HepG2 (cell line): ENCODE measurements around the gene RAB14. TPM values are rescaled to one million over a fixed set of nuclear protein-coding genes. Genes with fewer than 3 reads are reported as not detected.

Source experiments
- ATAC-seq: fragments of 200-7000 bp; cut with Tn5 transposase; 3 replicates; pipeline ENCODE4 v1.9.1; 2020; ENCODE audit warnings: mild to moderate bottlenecking, moderate library complexity
- BruUV-seq: library from RNA; stranded (reverse); fragments of 400-500 nt; replicated peaks from 2 replicates; lab custom pipeline; 2021; lab: Mats Ljungman, UMichigan
- CTCF ChIA-PET: fragments of 300-600 bp; formaldehyde crosslinking; extraction: SDS; loops from one replicate; lab custom pipeline; 2021; ENCODE audit warnings: low total read pairs, inconsistent platforms, low intra/inter-chr PET ratio; lab: Yijun Ruan, JAX
- POLR2A ChIA-PET: fragments of 350-600 bp; sonication (Branson Sonifier 250); formaldehyde crosslinking; loops from one replicate; lab custom pipeline; 2020; ENCODE audit warnings: antibody characterized with exemption, inconsistent platforms; lab: Yijun Ruan, JAX
- DNase-seq: peaks from one replicate; pipeline ENCODE4 v3.0.0-alpha.2; 2015; ENCODE audit warnings: low spot score
- FAIRE-seq: peaks from 3 replicates; lab custom pipeline; 2011; peaks lifted over from hg19 to GRCh38; lab: Jason Lieb, UNC
- H2AFZ ChIP-seq: one replicate; pipeline ENCODE4 v1.6.1; 2011; ENCODE audit warnings: low read length, inconsistent platforms
- H3K27ac ChIP-seq: fragments of 300-600 bp; 3 replicates; pipeline ENCODE4 v1.8.0; 2011; ENCODE audit warnings: mixed run types, mild to moderate bottlenecking, mixed read lengths, low read length, inconsistent platforms; ENCODE audit not compliant: insufficient read depth; ENCODE audit errors: extremely low read length
- H3K27me3 ChIP-seq, 2 experiments: fragments of 200-600 bp in 1 of 2; 2 replicates in 1 of 2; 3 replicates in 1 of 2; pipeline versions ENCODE4 v1.6.0 to v1.8.0; 2011; ENCODE audit warnings: low read length in 2 of 2, mild to moderate bottlenecking in 2 of 2, moderate library complexity in 2 of 2, inconsistent platforms in 1 of 2; ENCODE audit not compliant: insufficient read depth in 2 of 2, control insufficient read depth in 1 of 2
- H3K36me3 ChIP-seq, 2 experiments: fragments of 200-600 bp in 1 of 2; replicated peaks in 1 of 2; 2 replicates in 1 of 2; 3 replicates in 1 of 2; pipeline versions ENCODE4 v1.5.1 to v1.8.0; 2011; ENCODE audit warnings: low read length in 2 of 2, inconsistent platforms in 1 of 2; ENCODE audit not compliant: insufficient read depth in 2 of 2, control insufficient read depth in 1 of 2
- H3K4me1 ChIP-seq: 2 replicates; pipeline ENCODE4 v1.5.1; 2012; ENCODE audit warnings: low read length, inconsistent platforms; ENCODE audit not compliant: insufficient read depth
- H3K4me2 ChIP-seq: 2 replicates; pipeline ENCODE4 v1.6.0; 2011; ENCODE audit warnings: low read depth, low read length, inconsistent platforms
- H3K4me3 ChIP-seq, 3 experiments: fragments of 200-600 bp in 1 of 3; sonication (generic), shearing (Covaris generic) in 1 of 3; replicated peaks in 1 of 3; 2 replicates each; pipeline ENCODE4 v1.5.1; 2011 to 2016; ENCODE audit warnings: low read length in 3 of 3, inconsistent platforms in 2 of 3, low read depth in 2 of 3, mild to moderate bottlenecking in 2 of 3, control low read depth in 1 of 3, mixed read lengths in 1 of 3; ENCODE audit not compliant: insufficient read depth in 1 of 3
- H3K79me2 ChIP-seq: one replicate; pipeline ENCODE4 v1.6.1; 2011; ENCODE audit warnings: low read length, inconsistent platforms; ENCODE audit not compliant: insufficient read depth
- H3K9ac ChIP-seq: 2 replicates; pipeline ENCODE4 v1.6.0; 2011; ENCODE audit warnings: mild to moderate bottlenecking, low read depth, low read length, inconsistent platforms; ENCODE audit not compliant: insufficient read depth
- H3K9me3 ChIP-seq: 2 replicates; pipeline ENCODE4 v1.5.1; 2012; ENCODE audit warnings: mild to moderate bottlenecking, low read length
- H4K20me1 ChIP-seq: 2 replicates; pipeline ENCODE4 v1.6.0; 2011; ENCODE audit warnings: inconsistent platforms, mild to moderate bottlenecking, low read length, moderate library complexity; ENCODE audit not compliant: insufficient read depth
- ARID2 ChIP-seq: sonication (generic); formaldehyde crosslinking; IDR thresholded peaks from 2 replicates; pipeline ENCODE4 v1.8.1; 2022; ENCODE audit warnings: mild to moderate bottlenecking, missing genetic modification reagents, borderline replicate concordance
- ARNT2 ChIP-seq: sonication (generic); formaldehyde crosslinking; IDR thresholded peaks from 2 replicates; pipeline ENCODE4 v1.8.0; 2022; ENCODE audit warnings: mild to moderate bottlenecking, low read depth, missing genetic modification reagents, moderate library complexity
- ATF7 ChIP-seq, 2 experiments: fragments of 450-650 bp in 1 of 2; sonication (generic) in 1 of 2; formaldehyde crosslinking in 1 of 2; IDR thresholded peaks; 2 replicates each; pipeline versions ENCODE4 v1.4.0 to v1.6.1; 2016 to 2020; ENCODE audit warnings: antibody characterized with exemption in 1 of 2, mild to moderate bottlenecking in 1 of 2, missing genetic modification reagents in 1 of 2
- BCL6 ChIP-seq: IDR thresholded peaks from 2 replicates; pipeline ENCODE4 v1.6.1; 2016; ENCODE audit warnings: missing genetic modification reagents, missing compliant biosample characterization
- CBX5 ChIP-seq: sonication (generic); formaldehyde crosslinking; IDR thresholded peaks from 2 replicates; pipeline ENCODE4 v1.4.0; 2020; ENCODE audit warnings: missing genetic modification reagents, borderline replicate concordance
- CCAR2 ChIP-seq: fragments of 200-400 bp; formaldehyde crosslinking; optimal IDR thresholded peaks from 2 replicates; pipeline ENCODE3; 2018; ENCODE audit warnings: low read depth, mild to moderate bottlenecking, low read length, moderate library complexity
- CENPX ChIP-seq: sonication (generic); formaldehyde crosslinking; IDR thresholded peaks from 2 replicates; pipeline ENCODE4 v1.9.0; 2021; ENCODE audit warnings: mild to moderate bottlenecking, missing genetic modification reagents, moderate library complexity
- FOXC1 ChIP-seq: sonication (generic); formaldehyde crosslinking; IDR thresholded peaks from 2 replicates; pipeline ENCODE4 v1.8.0; 2022; ENCODE audit warnings: mild to moderate bottlenecking, missing genetic modification reagents, borderline replicate concordance
- IKZF5 ChIP-seq: IDR thresholded peaks from 2 replicates; pipeline ENCODE4 v1.6.1; 2018; ENCODE audit warnings: missing genetic modification reagents, mild to moderate bottlenecking, missing compliant biosample characterization
- KDM6A ChIP-seq: IDR thresholded peaks from 2 replicates; pipeline ENCODE4 v1.6.1; 2016; ENCODE audit warnings: low read depth
- NR2F1 ChIP-seq, 2 experiments: fragments of 450-650 bp in 1 of 2; formaldehyde crosslinking in 1 of 2; IDR thresholded peaks; 2 replicates each; pipeline versions ENCODE4 v1.5.0 to v1.6.1; 2016 to 2020; ENCODE audit warnings: mild to moderate bottlenecking in 1 of 2, missing compliant biosample characterization in 1 of 2, missing genetic modification reagents in 1 of 2, moderate library complexity in 1 of 2
- ZEB1 ChIP-seq: IDR thresholded peaks from 2 replicates; pipeline ENCODE4 v1.6.1; 2012; ENCODE audit warnings: mild to moderate bottlenecking, low read depth, inconsistent platforms; ENCODE audit not compliant: insufficient replicate concordance
- ZKSCAN1 ChIP-seq: fragments of 150-350 bp; IDR thresholded peaks from 2 replicates; pipeline ENCODE4 v1.6.1; 2014; ENCODE audit warnings: low read length
- ZKSCAN8 ChIP-seq: IDR thresholded peaks from 2 replicates; pipeline ENCODE4 v1.6.1; 2016; ENCODE audit warnings: borderline replicate concordance, missing genetic modification reagents, missing compliant biosample characterization
- ZNF225 ChIP-seq: sonication (generic); formaldehyde crosslinking; IDR thresholded peaks from 2 replicates; pipeline ENCODE4 v1.4.0; 2020; ENCODE audit warnings: mild to moderate bottlenecking, missing genetic modification reagents
- ZNF230 ChIP-seq: sonication (generic); formaldehyde crosslinking; IDR thresholded peaks from 2 replicates; pipeline ENCODE4 v1.4.0; 2020; ENCODE audit warnings: mild to moderate bottlenecking, missing genetic modification reagents
- ZNF235 ChIP-seq: sonication (generic); formaldehyde crosslinking; IDR thresholded peaks from 2 replicates; pipeline ENCODE4 v1.8.1; 2023; ENCODE audit warnings: mild to moderate bottlenecking, missing genetic modification reagents, borderline replicate concordance
- ZNF337 ChIP-seq: sonication (generic); formaldehyde crosslinking; IDR thresholded peaks from 2 replicates; pipeline ENCODE4 v1.5.1; 2020; ENCODE audit warnings: missing genetic modification reagents, low read depth, mild to moderate bottlenecking, borderline replicate concordance
- ZNF432 ChIP-seq: sonication (generic); formaldehyde crosslinking; IDR thresholded peaks from 2 replicates; pipeline ENCODE4 v1.5.0; 2020; ENCODE audit warnings: missing genetic modification reagents, mild to moderate bottlenecking, borderline replicate concordance
- ZNF761 ChIP-seq: sonication (generic); formaldehyde crosslinking; conservative IDR thresholded peaks from 2 replicates; pipeline ENCODE4 v1.4.0; 2020; ENCODE audit warnings: mild to moderate bottlenecking, missing genetic modification reagents
- WGBS: methylation state at CpG from one replicate; pipeline ENCODE4 v1.1.6; 2017; ENCODE audit warnings: low lambda C conversion rate; 5-methylcytosine and 5-hydroxymethylcytosine counted together
- in situ Hi-C: cut with HindIII; loops from 2 replicates; pipeline ENCODE4 v1.10.0; 2017; ENCODE audit warnings: low pct_unique_long_range_greater_than_20kb; ENCODE audit not compliant: extremely low pct_ligation_motif_present
- intact Hi-C: fragments of 100-400 bp; cut with micrococcal nuclease; formaldehyde crosslinking; loops from one replicate; pipeline ENCODE4 v1.10.0; 2022; ENCODE audit not compliant: unreplicated experiment
- polyA plus RNA-seq, 8 experiments: library from polyadenylated mRNA; depleted of rRNA in 3 of 8; stranded (reverse) in 7 of 8; unstranded in 1 of 8; fragments of >200 nt; fragmentation: Illumina TruSeq in 4 of 8; extraction: Trizol in 4 of 8; gene quantifications; 2 replicates each; pipeline versions ENCODE4 v1.2.1 to v1.2.3, GENCODE V29; 2011 to 2016; ENCODE audit warnings: low read depth in 4 of 8, missing spikeins in 1 of 8, mixed read lengths in 1 of 8; ENCODE audit not compliant: insufficient read depth in 1 of 8
- total RNA-seq, 5 experiments: library from RNA; depleted of rRNA; stranded (reverse); fragments of >200 nt; fragmentation: Illumina TruSeq; extraction: Trizol; gene quantifications; 2 replicates each; pipeline ENCODE4 v1.2.3, GENCODE V29; 2016; ENCODE audit warnings: low read depth in 1 of 5

RAB14 gene
- total and polyA plus RNA-seq, 2 of the 13 experiments (the other 11 are each of a cell fraction or from before 2014, with no cell fraction given), result 17.4 to 19.3 TPM

DNA sequence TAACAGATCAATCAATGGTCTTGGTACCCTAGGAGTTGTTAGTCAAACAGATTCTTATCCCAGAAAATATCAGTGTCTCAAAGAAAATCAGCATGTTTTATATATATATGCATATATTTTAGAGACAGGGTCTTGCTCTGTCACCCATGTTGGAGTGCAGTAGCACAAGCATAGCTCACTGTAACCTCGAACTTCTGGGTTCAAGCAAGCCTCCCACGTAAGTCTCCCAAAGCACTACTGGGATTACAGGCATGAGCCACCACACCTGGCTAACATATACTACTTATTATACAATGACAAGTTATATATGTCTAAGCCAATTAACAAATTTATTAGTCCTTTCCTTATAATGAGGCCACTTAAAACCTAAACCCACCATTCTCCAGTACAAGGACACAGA, 10.4 kb downstream of the RAB14 start:
- no TSS peak for BruUV-seq
- Histone ChIP-seq H3K36me3 (peaks cover 1 to 4% of the 10 kb centered on the region in 2 experiments; a peak in 1 of 5 replicates), H3K4me2 (no peak overlapping the region), H2AFZ (no peak overlapping the region), H3K79me2 (peaks cover 96% of the 10 kb centered on the region), H3K9ac (no peak overlapping the region), H3K9me3 (no peaks in the 10 kb centered on the region), H3K4me3 (no peak overlapping the region), H3K27me3 (no peaks in the 10 kb centered on the region), H4K20me1 (peaks cover 31% of the 10 kb centered on the region), H3K27ac (no peak overlapping the region), H3K4me1 (peaks cover 70% of the 10 kb centered on the region)
- FAIRE-seq (no peak), ATAC-seq (no peak), DNase-seq (no peak)
- ChIA-PET CTCF (no interaction called here), POLR2A (no interaction called here)
- intact Hi-C loops (no loop called here), in situ Hi-C loops (no loop called here)
- TF ChIP-seq ZKSCAN1, result no peak
- no peak for TF ChIP-seq KDM6A (CRISPR knock-in tag)
- no peak for TF ChIP-seq ARNT2 (CRISPR knock-in tag)
- no peak for TF ChIP-seq ZKSCAN8 (CRISPR knock-in tag)
- no peak for TF ChIP-seq ZEB1
- no peak for TF ChIP-seq ZNF235 (CRISPR knock-in tag)
- TF ChIP-seq CBX5, result no peak
- TF ChIP-seq ATF7 (IDR thresholded peaks at IDR 0.05), result no peak
- no peak for TF ChIP-seq ATF7 (CRISPR knock-in tag; IDR thresholded peaks at IDR 0.05)
- TF ChIP-seq CCAR2, result no peak
- no peak for TF ChIP-seq FOXC1 (CRISPR knock-in tag)
- TF ChIP-seq ZNF230, result no peak
- no peak for TF ChIP-seq ZNF225
- TF ChIP-seq CENPX (CRISPR knock-in tag), result no peak
- no peak for TF ChIP-seq ZNF337
- no peak for TF ChIP-seq ARID2 (CRISPR knock-in tag)
- no peak for TF ChIP-seq IKZF5 (CRISPR knock-in tag)
- no peak for TF ChIP-seq ZNF761 (CRISPR knock-in tag)
- TF ChIP-seq ZNF432 (CRISPR knock-in tag), result no peak
- TF ChIP-seq NR2F1 (CRISPR knock-in tag; IDR thresholded peaks at IDR 0.05), result no peak
- no peak for TF ChIP-seq BCL6 (CRISPR knock-in tag)
- WGBS, result 100% methylated on average over 2 of the region's 2 CpGs
